Measurements from ENCODE around the gene SRCAP.

SRCAP gene

DNA sequence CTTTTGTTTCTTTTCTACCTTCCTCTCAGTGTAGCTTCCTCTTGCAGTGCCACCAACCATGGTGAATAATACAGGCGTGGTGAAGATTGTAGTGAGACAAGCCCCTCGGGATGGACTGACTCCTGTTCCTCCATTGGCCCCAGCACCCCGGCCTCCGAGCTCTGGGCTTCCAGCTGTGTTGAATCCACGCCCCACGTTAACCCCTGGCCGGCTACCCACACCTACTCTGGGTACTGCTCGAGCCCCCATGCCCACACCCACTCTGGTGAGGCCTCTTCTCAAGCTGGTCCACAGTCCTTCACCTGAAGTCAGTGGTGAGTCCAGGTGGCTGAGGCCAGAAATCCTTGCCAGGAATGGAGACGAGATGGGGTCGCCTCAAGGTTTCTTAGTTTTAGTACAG lies 23.9 kb downstream of the SRCAP start:
- Histone ChIP-seq H3K27me3 (ENCODE audit: control insufficient read depth, insufficient read depth, low read length) (no peaks in the 10 kb centered on the region), H3K4me3 (ENCODE audit: low read depth, low read length) (no peak overlapping the region), H3K27ac (ENCODE audit: low read depth, low read length) (no peak overlapping the region), H3K9me3 (ENCODE audit: control insufficient read depth, insufficient read depth, low read depth, low read length) (no peaks in the 10 kb centered on the region), H3K36me3 (ENCODE audit: control insufficient read depth, insufficient read depth, low read length) (peaks cover 89% of the 10 kb centered on the region), H3K4me1 (ENCODE audit: control insufficient read depth, insufficient read depth, low read length) (peaks cover 1% of the 10 kb centered on the region), H3K9ac (ENCODE audit: low read length) (no peak overlapping the region)

- H3K9me3 ChIP-seq (ENCODE audit: control insufficient read depth, insufficient read depth, low read depth, low read length): no peaks in the 10 kb centered on the region
- H3K9ac ChIP-seq (ENCODE audit: low read length): no peak overlapping the region
- no peaks in the 10 kb centered on the region for H3K27me3 ChIP-seq (ENCODE audit: control insufficient read depth, insufficient read depth, low read length)
- H3K4me1 ChIP-seq (ENCODE audit: control insufficient read depth, insufficient read depth, low read length): peaks cover 11% of the 10 kb centered on the region
- no peak overlapping the region for H3K27ac ChIP-seq (ENCODE audit: low read depth, low read length)
- peaks cover 89% of the 10 kb centered on the region for H3K36me3 ChIP-seq (ENCODE audit: control insufficient read depth, insufficient read depth, low read length)
- no peak overlapping the region for H3K4me3 ChIP-seq (ENCODE audit: low read depth, low read length)
Observed at GRCh38 chr16:30723725-30724355, 24.9 kb downstream of the SRCAP start.

GRCh38 chr16:30724641-30725417 lies 25.9 kb downstream of the SRCAP start:
- Histone ChIP-seq H3K4me1 (ENCODE audit: control insufficient read depth, insufficient read depth, low read length) (peaks cover 12% of the 10 kb centered on the region), H3K36me3 (ENCODE audit: control insufficient read depth, insufficient read depth, low read length) (peaks cover 92% of the 10 kb centered on the region), H3K9ac (ENCODE audit: low read length) (no peak overlapping the region), H3K4me3 (ENCODE audit: low read depth, low read length) (no peak overlapping the region), H3K9me3 (ENCODE audit: control insufficient read depth, insufficient read depth, low read depth, low read length) (no peaks in the 10 kb centered on the region), H3K27ac (ENCODE audit: low read depth, low read length) (no peak overlapping the region), H3K27me3 (ENCODE audit: control insufficient read depth, insufficient read depth, low read length) (no peaks in the 10 kb centered on the region)

GRCh38 chr16:30725418-30725792 lies 26.4 kb downstream of the SRCAP start:
- H3K9ac ChIP-seq (ENCODE audit: low read length): no peak overlapping the region
- H3K36me3 ChIP-seq (ENCODE audit: control insufficient read depth, insufficient read depth, low read length): peaks cover 91% of the 10 kb centered on the region
- H3K27ac ChIP-seq (ENCODE audit: low read depth, low read length): no peak overlapping the region
- H3K4me3 ChIP-seq (ENCODE audit: low read depth, low read length): no peak overlapping the region
- no peaks in the 10 kb centered on the region for H3K27me3 ChIP-seq (ENCODE audit: control insufficient read depth, insufficient read depth, low read length)
- peaks cover 12% of the 10 kb centered on the region for H3K4me1 ChIP-seq (ENCODE audit: control insufficient read depth, insufficient read depth, low read length)
- no peaks in the 10 kb centered on the region for H3K9me3 ChIP-seq (ENCODE audit: control insufficient read depth, insufficient read depth, low read depth, low read length)

- H3K4me1 ChIP-seq (ENCODE audit: control insufficient read depth, insufficient read depth, low read length): peaks cover 12% of the 10 kb centered on the region
- no peak overlapping the region for H3K9ac ChIP-seq (ENCODE audit: low read length)
- H3K36me3 ChIP-seq (ENCODE audit: control insufficient read depth, insufficient read depth, low read length): peaks cover 85% of the 10 kb centered on the region
Observed at GRCh38 chr16:30728321-30728720, 29.4 kb downstream of the SRCAP start.

GRCh38 chr16:30728899-30729672 lies 30.1 kb downstream of the SRCAP start:
- H3K27me3 ChIP-seq (ENCODE audit: control insufficient read depth, insufficient read depth, low read length): no peaks in the 10 kb centered on the region
- H3K9me3 ChIP-seq (ENCODE audit: control insufficient read depth, insufficient read depth, low read depth, low read length): no peaks in the 10 kb centered on the region
- H3K36me3 ChIP-seq (ENCODE audit: control insufficient read depth, insufficient read depth, low read length): peaks cover 85% of the 10 kb centered on the region
- no peak overlapping the region for H3K27ac ChIP-seq (ENCODE audit: low read depth, low read length)
- no peak overlapping the region for H3K9ac ChIP-seq (ENCODE audit: low read length)
- H3K4me3 ChIP-seq (ENCODE audit: low read depth, low read length): no peak overlapping the region
- H3K4me1 ChIP-seq (ENCODE audit: control insufficient read depth, insufficient read depth, low read length): peaks cover 12% of the 10 kb centered on the region

More at GRCh38 chr16:30728321-30728720, 29.4 kb downstream of the SRCAP start:
- no peaks in the 10 kb centered on the region for H3K9me3 ChIP-seq (ENCODE audit: control insufficient read depth, insufficient read depth, low read depth, low read length)
- H3K27ac ChIP-seq (ENCODE audit: low read depth, low read length): no peak overlapping the region
- H3K27me3 ChIP-seq (ENCODE audit: control insufficient read depth, insufficient read depth, low read length): no peaks in the 10 kb centered on the region
- no peak overlapping the region for H3K4me3 ChIP-seq (ENCODE audit: low read depth, low read length)

DNA sequence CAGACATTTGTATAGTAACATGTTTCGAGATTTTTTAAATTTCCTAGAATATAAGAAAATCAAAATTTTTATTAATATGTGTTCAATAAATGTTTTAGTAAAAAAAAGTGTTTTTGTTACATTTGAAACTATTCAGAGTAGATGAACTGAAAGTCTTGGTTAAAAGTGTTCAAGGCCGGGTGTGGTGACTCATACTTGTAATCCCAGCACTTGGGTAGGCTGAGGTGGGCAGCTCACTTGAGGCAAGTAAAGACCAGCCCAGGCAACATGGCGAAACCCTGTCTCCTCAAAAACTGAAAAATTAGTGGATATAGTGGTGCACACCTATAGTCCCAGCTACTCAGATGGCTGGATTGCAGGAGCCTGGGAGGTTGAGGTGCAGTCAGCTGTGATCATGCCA lies 32.4 kb downstream of the SRCAP start:
- H3K9me3 ChIP-seq (ENCODE audit: control insufficient read depth, insufficient read depth, low read depth, low read length): no peaks in the 10 kb centered on the region
- H3K4me3 ChIP-seq (ENCODE audit: low read depth, low read length): no peak overlapping the region
- H3K27me3 ChIP-seq (ENCODE audit: control insufficient read depth, insufficient read depth, low read length): no peaks in the 10 kb centered on the region
- H3K9ac ChIP-seq (ENCODE audit: low read length): no peak overlapping the region
- H3K27ac ChIP-seq (ENCODE audit: low read depth, low read length): no peak overlapping the region
- H3K36me3 ChIP-seq (ENCODE audit: control insufficient read depth, insufficient read depth, low read length): peaks cover 80% of the 10 kb centered on the region
- H3K4me1 ChIP-seq (ENCODE audit: control insufficient read depth, insufficient read depth, low read length): peaks cover 12% of the 10 kb centered on the region

DNA sequence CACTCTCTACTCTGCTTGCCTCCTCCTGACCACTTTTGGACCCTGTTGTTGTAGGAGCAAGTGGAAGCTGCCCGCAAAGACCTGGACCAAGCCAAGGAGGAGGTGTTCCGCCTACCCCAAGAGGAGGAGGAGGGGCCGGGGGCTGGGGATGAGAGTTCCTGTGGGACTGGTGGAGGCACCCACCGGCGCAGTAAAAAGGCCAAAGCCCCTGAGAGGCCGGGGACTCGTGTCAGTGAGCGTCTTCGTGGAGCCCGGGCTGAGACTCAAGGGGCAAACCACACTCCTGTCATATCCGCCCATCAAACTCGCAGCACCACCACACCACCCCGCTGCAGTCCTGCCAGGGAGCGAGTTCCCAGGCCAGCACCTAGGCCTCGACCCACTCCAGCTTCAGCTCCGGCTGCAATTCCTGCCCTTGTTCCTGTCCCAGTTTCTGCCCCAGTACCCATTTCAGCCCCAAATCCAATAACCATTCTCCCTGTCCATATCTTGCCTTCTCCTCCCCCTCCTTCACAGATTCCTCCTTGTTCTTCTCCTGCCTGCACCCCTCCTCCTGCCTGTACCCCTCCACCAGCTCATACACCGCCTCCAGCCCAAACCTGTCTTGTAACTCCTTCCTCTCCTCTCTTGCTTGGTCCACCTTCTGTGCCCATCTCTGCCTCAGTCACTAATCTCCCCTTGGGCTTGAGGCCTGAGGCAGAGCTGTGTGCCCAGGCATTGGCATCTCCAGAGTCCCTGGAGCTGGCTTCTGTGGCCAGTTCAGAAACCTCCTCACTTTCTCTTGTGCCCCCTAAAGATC lies 38.2 kb downstream of the SRCAP start:
- Histone ChIP-seq H3K9ac (ENCODE audit: low read length) (no peak overlapping the region), H3K27ac (ENCODE audit: low read depth, low read length) (no peak overlapping the region), H3K9me3 (ENCODE audit: control insufficient read depth, insufficient read depth, low read depth, low read length) (no peaks in the 10 kb centered on the region), H3K4me1 (ENCODE audit: control insufficient read depth, insufficient read depth, low read length) (peaks cover 18% of the 10 kb centered on the region; the same call in 1 of the 2 replicates), H3K36me3 (ENCODE audit: control insufficient read depth, insufficient read depth, low read length) (peaks cover 80% of the 10 kb centered on the region), H3K27me3 (ENCODE audit: control insufficient read depth, insufficient read depth, low read length) (no peaks in the 10 kb centered on the region), H3K4me3 (ENCODE audit: low read depth, low read length) (no peak overlapping the region)

DNA sequence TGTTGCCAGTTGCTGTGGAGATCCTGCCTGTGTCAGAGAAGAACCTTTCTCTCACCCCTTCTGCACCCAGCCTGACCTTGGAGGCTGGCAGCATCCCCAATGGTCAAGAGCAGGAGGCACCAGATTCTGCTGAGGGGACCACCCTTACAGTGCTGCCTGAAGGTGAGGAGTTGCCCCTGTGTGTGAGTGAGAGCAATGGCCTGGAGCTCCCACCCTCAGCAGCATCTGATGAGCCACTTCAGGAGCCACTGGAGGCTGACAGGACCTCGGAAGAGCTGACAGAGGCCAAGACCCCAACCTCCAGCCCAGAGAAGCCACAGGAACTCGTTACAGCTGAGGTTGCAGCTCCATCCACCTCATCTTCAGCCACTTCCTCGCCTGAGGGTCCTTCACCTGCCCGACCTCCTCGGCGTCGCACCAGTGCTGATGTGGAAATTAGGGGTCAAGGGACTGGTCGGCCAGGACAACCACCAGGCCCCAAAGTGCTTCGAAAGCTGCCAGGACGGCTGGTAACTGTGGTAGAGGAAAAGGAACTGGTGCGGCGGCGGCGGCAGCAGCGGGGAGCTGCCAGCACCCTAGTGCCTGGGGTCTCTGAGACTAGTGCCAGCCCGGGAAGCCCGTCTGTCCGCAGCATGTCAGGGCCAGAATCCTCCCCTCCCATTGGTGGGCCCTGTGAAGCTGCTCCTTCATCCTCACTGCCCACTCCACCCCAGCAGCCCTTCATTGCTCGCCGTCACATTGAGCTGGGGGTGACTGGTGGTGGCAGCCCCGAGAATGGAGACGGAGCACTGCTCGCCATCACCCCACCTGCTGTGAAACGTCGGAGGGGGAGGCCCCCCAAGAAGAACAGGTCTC lies 39.0 kb downstream of the SRCAP start:
- Histone ChIP-seq H3K27me3 (ENCODE audit: control insufficient read depth, insufficient read depth, low read length) (no peaks in the 10 kb centered on the region), H3K4me3 (ENCODE audit: low read depth, low read length) (no peak overlapping the region), H3K36me3 (ENCODE audit: control insufficient read depth, insufficient read depth, low read length) (peaks cover 75% of the 10 kb centered on the region), H3K9me3 (ENCODE audit: control insufficient read depth, insufficient read depth, low read depth, low read length) (no peaks in the 10 kb centered on the region), H3K4me1 (ENCODE audit: control insufficient read depth, insufficient read depth, low read length) (peaks cover 18% of the 10 kb centered on the region; the same call in 1 of the 2 replicates), H3K27ac (ENCODE audit: low read depth, low read length) (no peak overlapping the region), H3K9ac (ENCODE audit: low read length) (no peak overlapping the region)
